ENCODE measurements around the gene RELN. TPM values are rescaled to one million over a fixed set of nuclear protein-coding genes. Genes with fewer than 3 reads are reported as not detected.

Gene RELN
- total and polyA plus RNA-seq, 4 experiments from 2014 or later = not detected

GRCh38 chr7:103542470-103542869, 447.0 kb downstream of the RELN start:
- H3K9me3 ChIP-seq (ENCODE audit: control insufficient read depth in 1 of 2, low read length in 2 of 2) = no peaks in the 10 kb centered on the region
- H3K4me3 ChIP-seq (ENCODE audit: low read length in 2 of 2) = no peak overlapping the region
- POLR2A ChIA-PET (ENCODE audit: partially characterized antibody) = no interaction called here
- CTCF ChIA-PET (ENCODE audit: partially characterized antibody) = no interaction called here
- no peaks in the 10 kb centered on the region for H3K27me3 ChIP-seq (ENCODE audit: insufficient read depth, low read length)
- no peak overlapping the region for H3K27ac Mint-ChIP-seq
- peaks cover 0 to 2% (median 0%) of the 10 kb centered on the region in 8 donors for H3K9me3 Mint-ChIP-seq
- no peak overlapping the region for H3K4me3 Mint-ChIP-seq
- intact Hi-C loops (cut with micrococcal nuclease) = no loop called here
- peaks cover 5 to 8% of the 10 kb centered on the region in 2 donors for H3K27me3 Mint-ChIP-seq
- no peaks in the 10 kb centered on the region for H3K4me1 ChIP-seq (ENCODE audit: insufficient read depth, low read length)
- no peaks in the 10 kb centered on the region for H3K4me1 Mint-ChIP-seq
- no peak overlapping the region for H3K27ac ChIP-seq (ENCODE audit: low read depth, low read length)
- no peaks in the 10 kb centered on the region for H3K36me3 Mint-ChIP-seq
- DNase-seq = no peak
- H3K36me3 ChIP-seq (ENCODE audit: insufficient read depth, low read length) = no peaks in the 10 kb centered on the region

GRCh38 chr7:103541947-103542346, 447.5 kb downstream of the RELN start:
- Mint-ChIP-seq H3K4me1 (no peaks in the 10 kb centered on the region), H3K27me3 (peaks cover 8% of the 10 kb centered on the region in 2 donors), H3K27ac (no peak overlapping the region), H3K4me3 (no peak overlapping the region), H3K36me3 (no peaks in the 10 kb centered on the region), H3K9me3 (peaks cover 0 to 2% (median 0%) of the 10 kb centered on the region in 8 donors)
- H3K9me3 ChIP-seq (ENCODE audit: control insufficient read depth in 1 of 2, low read length in 2 of 2) = no peaks in the 10 kb centered on the region
- CTCF ChIA-PET (ENCODE audit: partially characterized antibody) = no interaction called here
- H3K36me3 ChIP-seq (ENCODE audit: insufficient read depth, low read length) = no peaks in the 10 kb centered on the region
- no peaks in the 10 kb centered on the region for H3K27me3 ChIP-seq (ENCODE audit: insufficient read depth, low read length)
- no peak for DNase-seq
- no peak overlapping the region for H3K27ac ChIP-seq (ENCODE audit: low read depth, low read length)
- no peaks in the 10 kb centered on the region for H3K4me1 ChIP-seq (ENCODE audit: insufficient read depth, low read length)
- POLR2A ChIA-PET (ENCODE audit: partially characterized antibody) = no interaction called here
- H3K4me3 ChIP-seq (ENCODE audit: low read length in 2 of 2) = no peak overlapping the region
- intact Hi-C loops (cut with micrococcal nuclease) = no loop called here

GRCh38 chr7:103541026-103541425, 448.4 kb downstream of the RELN start:
- Histone ChIP-seq H3K4me3 (ENCODE audit: low read length in 2 of 2) (no peak overlapping the region), H3K9me3 (ENCODE audit: control insufficient read depth in 1 of 2, low read length in 2 of 2) (no peaks in the 10 kb centered on the region), H3K4me1 (ENCODE audit: insufficient read depth, low read length) (no peaks in the 10 kb centered on the region), H3K36me3 (ENCODE audit: insufficient read depth, low read length) (no peaks in the 10 kb centered on the region), H3K27me3 (ENCODE audit: insufficient read depth, low read length) (no peaks in the 10 kb centered on the region), H3K27ac (ENCODE audit: low read depth, low read length) (no peak overlapping the region)
- no peaks in the 10 kb centered on the region for H3K4me1 Mint-ChIP-seq
- no peak for DNase-seq
- intact Hi-C loops (cut with micrococcal nuclease) = no loop called here
- POLR2A ChIA-PET (ENCODE audit: partially characterized antibody) = no interaction called here
- CTCF ChIA-PET (ENCODE audit: partially characterized antibody) = no interaction called here
- H3K9me3 Mint-ChIP-seq = peaks cover 0 to 2% (median 0%) of the 10 kb centered on the region in 8 donors
- no peaks in the 10 kb centered on the region for H3K36me3 Mint-ChIP-seq
- no peak overlapping the region for H3K4me3 Mint-ChIP-seq
- no peak overlapping the region for H3K27ac Mint-ChIP-seq
- peaks cover 5 to 8% of the 10 kb centered on the region in 2 donors for H3K27me3 Mint-ChIP-seq

GRCh38 chr7:103540338-103540737, 449.1 kb downstream of the RELN start:
- Histone ChIP-seq H3K4me3 (ENCODE audit: low read length in 2 of 2) (no peak overlapping the region), H3K9me3 (ENCODE audit: control insufficient read depth in 1 of 2, low read length in 2 of 2) (no peaks in the 10 kb centered on the region), H3K36me3 (ENCODE audit: insufficient read depth, low read length) (no peaks in the 10 kb centered on the region), H3K4me1 (ENCODE audit: insufficient read depth, low read length) (no peaks in the 10 kb centered on the region), H3K27me3 (ENCODE audit: insufficient read depth, low read length) (no peaks in the 10 kb centered on the region), H3K27ac (ENCODE audit: low read depth, low read length) (no peak overlapping the region)
- no peak for DNase-seq
- intact Hi-C loops (cut with micrococcal nuclease) = no loop called here
- H3K4me1 Mint-ChIP-seq = no peaks in the 10 kb centered on the region
- H3K36me3 Mint-ChIP-seq = no peaks in the 10 kb centered on the region
- ChIA-PET CTCF (ENCODE audit: partially characterized antibody) (no interaction called here), POLR2A (ENCODE audit: partially characterized antibody) (no interaction called here)
- H3K9me3 Mint-ChIP-seq = peaks cover 0 to 2% (median 0%) of the 10 kb centered on the region in 8 donors
- H3K4me3 Mint-ChIP-seq = no peak overlapping the region
- H3K27ac Mint-ChIP-seq = no peak overlapping the region
- H3K27me3 Mint-ChIP-seq = peaks cover 3 to 8% of the 10 kb centered on the region in 2 donors

GRCh38 chr7:103539875-103540274, 449.6 kb downstream of the RELN start:
- H3K27ac ChIP-seq (ENCODE audit: low read depth, low read length) = no peak overlapping the region
- intact Hi-C loops (cut with micrococcal nuclease) = no loop called here
- H3K27me3 Mint-ChIP-seq = peaks cover 3 to 8% of the 10 kb centered on the region in 2 donors
- H3K4me1 ChIP-seq (ENCODE audit: insufficient read depth, low read length) = no peaks in the 10 kb centered on the region
- no peaks in the 10 kb centered on the region for H3K27me3 ChIP-seq (ENCODE audit: insufficient read depth, low read length)
- no peak overlapping the region for H3K4me3 Mint-ChIP-seq
- DNase-seq = no peak
- no peaks in the 10 kb centered on the region for H3K36me3 Mint-ChIP-seq
- CTCF ChIA-PET (ENCODE audit: partially characterized antibody) = no interaction called here
- no peaks in the 10 kb centered on the region for H3K4me1 Mint-ChIP-seq
- H3K4me3 ChIP-seq (ENCODE audit: low read length in 2 of 2) = no peak overlapping the region
- H3K9me3 Mint-ChIP-seq = peaks cover 0 to 2% (median 0%) of the 10 kb centered on the region in 8 donors
- no peaks in the 10 kb centered on the region for H3K9me3 ChIP-seq (ENCODE audit: control insufficient read depth in 1 of 2, low read length in 2 of 2)
- no peak overlapping the region for H3K27ac Mint-ChIP-seq
- POLR2A ChIA-PET (ENCODE audit: partially characterized antibody) = no interaction called here
- no peaks in the 10 kb centered on the region for H3K36me3 ChIP-seq (ENCODE audit: insufficient read depth, low read length)

GRCh38 chr7:103538964-103539709, 450.3 kb downstream of the RELN start:
- no peak overlapping the region for H3K27ac Mint-ChIP-seq
- Histone ChIP-seq H3K4me1 (ENCODE audit: insufficient read depth, low read length) (no peaks in the 10 kb centered on the region), H3K9me3 (ENCODE audit: control insufficient read depth in 1 of 2, low read length in 2 of 2) (no peaks in the 10 kb centered on the region), H3K27me3 (ENCODE audit: insufficient read depth, low read length) (no peaks in the 10 kb centered on the region), H3K27ac (ENCODE audit: low read depth, low read length) (no peak overlapping the region), H3K36me3 (ENCODE audit: insufficient read depth, low read length) (no peaks in the 10 kb centered on the region), H3K4me3 (ENCODE audit: low read length in 2 of 2) (no peak overlapping the region)
- no peak for DNase-seq
- peaks cover 3 to 8% of the 10 kb centered on the region in 2 donors for H3K27me3 Mint-ChIP-seq
- H3K4me3 Mint-ChIP-seq = no peak overlapping the region
- intact Hi-C loops (cut with micrococcal nuclease) = no loop called here
- no peaks in the 10 kb centered on the region for H3K36me3 Mint-ChIP-seq
- POLR2A ChIA-PET (ENCODE audit: partially characterized antibody) = no interaction called here
- H3K9me3 Mint-ChIP-seq = peaks cover 0 to 2% (median 0%) of the 10 kb centered on the region in 8 donors
- CTCF ChIA-PET (ENCODE audit: partially characterized antibody) = no interaction called here
- no peaks in the 10 kb centered on the region for H3K4me1 Mint-ChIP-seq

- H3K4me3 ChIP-seq (ENCODE audit: low read length in 2 of 2) = no peak overlapping the region
- intact Hi-C loops (cut with micrococcal nuclease) = no loop called here
- DNase-seq = no peak
- no peak overlapping the region for H3K4me3 Mint-ChIP-seq
- H3K4me1 Mint-ChIP-seq = no peaks in the 10 kb centered on the region
- no peaks in the 10 kb centered on the region for H3K36me3 Mint-ChIP-seq
- H3K27ac Mint-ChIP-seq = no peak overlapping the region
- H3K27ac ChIP-seq (ENCODE audit: low read depth, low read length) = no peak overlapping the region
- peaks cover 8 to 9% of the 10 kb centered on the region in 2 donors for H3K27me3 Mint-ChIP-seq
- POLR2A ChIA-PET (ENCODE audit: partially characterized antibody) = no interaction called here
- CTCF ChIA-PET (ENCODE audit: partially characterized antibody) = no interaction called here
- H3K36me3 ChIP-seq (ENCODE audit: insufficient read depth, low read length) = no peaks in the 10 kb centered on the region
- no peaks in the 10 kb centered on the region for H3K27me3 ChIP-seq (ENCODE audit: insufficient read depth, low read length)
- H3K9me3 ChIP-seq (ENCODE audit: control insufficient read depth in 1 of 2, low read length in 2 of 2) = no peaks in the 10 kb centered on the region
- H3K4me1 ChIP-seq (ENCODE audit: insufficient read depth, low read length) = no peaks in the 10 kb centered on the region
- H3K9me3 Mint-ChIP-seq = peaks cover 0 to 2% (median 0%) of the 10 kb centered on the region in 8 donors
Measured at GRCh38 chr7:103533761-103534160, 455.7 kb downstream of the RELN start.

Data from CD4-positive, alpha-beta memory T cell (primary cell).